ENCODE results near the gene ZSCAN32. TPM values are rescaled to one million over a fixed set of nuclear protein-coding genes. Genes with fewer than 3 reads are reported as not detected.

ZSCAN32 gene
- total RNA-seq = 10 to 100 TPM; 12.9 to 16.1 (median 15.2) TPM

DNA sequence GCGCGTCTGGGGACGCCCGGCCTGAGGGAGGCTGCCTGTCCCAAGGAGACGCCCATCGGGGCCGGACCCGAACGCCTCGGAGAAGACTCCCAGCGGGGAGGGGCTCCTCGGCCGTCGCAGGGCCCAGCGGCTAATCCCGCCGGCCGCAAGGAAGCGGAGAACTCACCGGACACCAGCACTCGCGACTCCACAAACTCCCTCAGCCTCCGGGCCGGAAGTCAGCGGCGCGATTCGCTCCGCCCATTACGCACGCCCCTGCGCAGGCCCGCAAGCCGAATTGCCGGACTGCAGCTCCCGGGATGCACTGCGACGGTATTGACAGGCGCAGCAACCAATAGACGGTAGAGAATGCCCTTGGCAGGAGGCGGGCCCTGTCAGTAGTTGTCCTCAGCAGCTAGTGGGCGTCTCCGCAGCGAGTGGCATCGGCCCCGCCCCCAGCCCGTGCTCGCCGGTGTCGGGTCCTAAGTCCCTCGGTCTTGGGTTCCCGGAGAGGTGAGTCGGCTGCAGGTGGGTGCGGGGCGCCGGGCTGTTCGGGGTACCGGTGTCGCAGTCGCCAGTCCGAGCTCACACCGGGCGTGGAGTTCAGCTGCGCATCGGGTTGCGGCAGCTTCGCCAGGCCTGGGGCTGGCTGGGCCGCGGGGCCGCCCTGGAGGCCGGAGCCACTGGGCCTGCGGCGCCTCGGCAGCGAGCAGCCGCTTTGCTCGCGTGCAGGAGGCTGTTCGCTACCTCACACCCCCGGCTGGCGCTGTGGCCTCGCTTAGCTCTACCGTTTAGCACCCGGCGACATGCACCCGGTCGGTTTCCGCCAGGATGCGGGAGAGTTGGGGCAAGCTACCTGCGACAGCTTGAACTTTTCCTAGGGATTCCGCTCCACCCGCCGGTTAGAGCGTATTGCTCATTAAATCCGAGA, at the start of gene ZSCAN32, which contains the start of gene ZNF174:
TSS of gene ZSCAN32 (minus strand) at position 226 of the 910 bp plus-strand sequence. CDS start 3,447 bp downstream, outside the sequence.
TSS of gene ZNF174 (plus strand) at position 437 of the 910 bp plus-strand sequence. CDS start 790 bp downstream, outside the sequence.
- peak; percentile 99 for DNase-seq (ENCODE audit: extremely low spot score)
- Histone ChIP-seq H3K36me3 (peaks cover 27 to 57% (median 49%) of the 10 kb centered on the region in 4 donors), H3K27me3 (no peaks in the 10 kb centered on the region), H3K4me3 (peak within 1 kb of the TSS; percentile 67 to 96 (median 81)), H3K4me1 (peaks cover 25 to 39% (median 35%) of the 10 kb centered on the region in 4 donors), H3K9me3 (peaks cover 0 to 47% (median 35%) of the 10 kb centered on the region in 4 donors), H3K27ac (replicated peaks in 1 of 4) (peak within 1 kb of the TSS; percentile 82 to 93 (median 86))
- intact Hi-C loops (cut with DNase I) = loop anchor here (2.0 to 10.0 kb wide), 4 partner anchors 41 to 119 kb away; partner anchors contain the start of genes C16orf90, NAA60, ZNF263 and ZNF597
- WGBS = under 1% methylated on average over 41 of the region's 95 CpGs
- TF ChIP-seq EP300 (IDR thresholded peaks at IDR 0.05) (no peak), POLR2AphosphoS5 (IDR thresholded peaks at IDR 0.05) (peak; percentile 88 to 96), POLR2A (IDR thresholded peaks at IDR 0.05; ENCODE audit: low read depth) (peak; percentile 39)
- TF ChIP-seq, protein P1, sequence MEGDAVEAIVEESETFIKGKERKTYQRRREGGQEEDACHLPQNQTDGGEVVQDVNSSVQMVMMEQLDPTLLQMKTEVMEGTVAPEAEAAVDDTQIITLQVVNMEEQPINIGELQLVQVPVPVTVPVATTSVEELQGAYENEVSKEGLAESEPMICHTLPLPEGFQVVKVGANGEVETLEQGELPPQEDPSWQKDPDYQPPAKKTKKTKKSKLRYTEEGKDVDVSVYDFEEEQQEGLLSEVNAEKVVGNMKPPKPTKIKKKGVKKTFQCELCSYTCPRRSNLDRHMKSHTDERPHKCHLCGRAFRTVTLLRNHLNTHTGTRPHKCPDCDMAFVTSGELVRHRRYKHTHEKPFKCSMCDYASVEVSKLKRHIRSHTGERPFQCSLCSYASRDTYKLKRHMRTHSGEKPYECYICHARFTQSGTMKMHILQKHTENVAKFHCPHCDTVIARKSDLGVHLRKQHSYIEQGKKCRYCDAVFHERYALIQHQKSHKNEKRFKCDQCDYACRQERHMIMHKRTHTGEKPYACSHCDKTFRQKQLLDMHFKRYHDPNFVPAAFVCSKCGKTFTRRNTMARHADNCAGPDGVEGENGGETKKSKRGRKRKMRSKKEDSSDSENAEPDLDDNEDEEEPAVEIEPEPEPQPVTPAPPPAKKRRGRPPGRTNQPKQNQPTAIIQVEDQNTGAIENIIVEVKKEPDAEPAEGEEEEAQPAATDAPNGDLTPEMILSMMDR (IDR thresholded peaks at IDR 0.05) = peak in 1 of 3 experiments; percentile 45

- intact Hi-C loops (cut with DNase I) = loop anchor here (5.0 kb wide), 1 partner anchor 42 kb away; the partner anchor contains the start of genes ZNF174 and ZSCAN32
- Histone ChIP-seq H3K27ac (replicated peaks in 1 of 4) (peak overlapping the region; percentile 63 to 78 (median 74)), H3K27me3 (no peaks in the 10 kb centered on the region), H3K4me1 (peaks cover 6 to 19% (median 15%) of the 10 kb centered on the region in 4 donors), H3K36me3 (peaks cover 4 to 31% (median 15%) of the 10 kb centered on the region in 4 donors), H3K9me3 (peaks cover 0 to 19% (median 3%) of the 10 kb centered on the region in 4 donors), H3K4me3 (peak overlapping the region; percentile 56 to 64 (median 60))
- no peak for DNase-seq (ENCODE audit: extremely low spot score)
- 71% methylated on average over 10 of the region's 10 CpGs for WGBS
- TF ChIP-seq EP300 (IDR thresholded peaks at IDR 0.05) (no peak), POLR2A (IDR thresholded peaks at IDR 0.05; ENCODE audit: low read depth) (no peak), POLR2AphosphoS5 (IDR thresholded peaks at IDR 0.05) (no peak)
- TF ChIP-seq, protein P1 (IDR thresholded peaks at IDR 0.05) = no peak
Observed at GRCh38 chr16:3444032-3444388, 43.2 kb upstream of the ZSCAN32 start.

DNA sequence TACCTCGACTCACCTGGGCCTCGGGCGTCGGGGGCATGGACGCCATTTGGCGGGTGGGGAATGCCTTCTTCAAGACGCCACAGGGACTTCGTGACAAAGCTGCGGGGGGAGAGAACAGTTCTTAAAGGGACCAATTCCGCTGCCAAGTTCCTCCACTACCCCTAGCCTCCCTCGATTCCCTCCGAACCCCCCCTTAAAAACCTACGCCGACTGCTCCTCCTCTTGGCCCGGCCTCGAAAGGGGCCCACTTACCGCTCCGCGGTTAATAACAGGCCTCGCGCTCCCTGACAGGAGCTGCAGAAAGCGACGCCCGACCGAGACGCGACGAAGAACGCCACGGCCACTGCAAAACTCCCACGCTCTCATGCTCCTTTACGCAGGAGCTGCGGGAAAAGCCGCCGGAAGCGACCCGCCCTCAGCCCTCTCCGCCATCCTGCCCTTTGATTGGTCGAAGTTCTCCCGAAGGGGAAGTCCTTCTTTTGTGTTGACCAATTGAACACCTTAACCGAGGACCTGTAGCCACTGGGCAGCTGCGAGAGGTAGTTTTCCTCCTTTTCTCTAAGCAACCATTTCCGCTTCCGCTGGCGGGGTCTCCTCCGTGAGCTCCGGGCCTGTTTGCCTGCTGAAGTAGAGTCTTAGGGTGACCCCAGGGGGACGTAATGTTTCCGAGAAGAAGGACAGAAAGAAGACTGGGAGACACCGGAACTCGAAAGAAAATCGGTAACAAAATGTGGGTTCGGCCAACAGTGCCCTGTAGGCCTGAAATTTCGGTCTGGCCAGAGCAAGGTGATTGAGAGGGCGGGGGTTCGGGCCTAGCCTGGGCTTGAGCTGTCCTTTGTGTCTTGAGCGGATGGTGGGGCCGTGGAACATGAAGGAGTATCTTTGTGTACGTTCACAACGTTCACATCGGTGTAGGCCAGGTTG, 42.6 kb upstream of the ZSCAN32 start, which contains the start of the genes NAA60 and ZNF597:
TSS of gene NAA60 (plus strand) at position 573 of the 924 bp plus-strand sequence. CDS start 32,548 bp downstream, outside the sequence.
TSS of gene ZNF597 (minus strand) at position 397 of the 924 bp plus-strand sequence. CDS start at position 46, 351 bp downstream.
- intact Hi-C loops (cut with DNase I) = loop anchor here (5.0 kb wide), 1 partner anchor 41 kb away; the partner anchor contains the start of genes ZNF174 and ZSCAN32
- TF ChIP-seq, protein P1 (IDR thresholded peaks at IDR 0.05) = no peak
- peak; percentile 62 to 69 for TF ChIP-seq POLR2AphosphoS5 (IDR thresholded peaks at IDR 0.05)
- peak within 1 kb of the TSS; percentile 56 to 64 (median 60) for H3K4me3 ChIP-seq
- DNase-seq (ENCODE audit: extremely low spot score) = peak; percentile 93
- H3K27me3 ChIP-seq = no peaks in the 10 kb centered on the region
- 38% methylated on average over 56 of the region's 61 CpGs for whole genome bisulfite sequencing
- peaks cover 4 to 28% (median 13%) of the 10 kb centered on the region in 4 donors for H3K36me3 ChIP-seq
- peak within 1 kb of the TSS; percentile 63 to 78 (median 74) for H3K27ac ChIP-seq (replicated peaks in 1 of 4)
- H3K4me1 ChIP-seq = peaks cover 6 to 19% (median 15%) of the 10 kb centered on the region in 4 donors
- H3K9me3 ChIP-seq = peaks cover 0 to 24% (median 4%) of the 10 kb centered on the region in 4 donors

DNA sequence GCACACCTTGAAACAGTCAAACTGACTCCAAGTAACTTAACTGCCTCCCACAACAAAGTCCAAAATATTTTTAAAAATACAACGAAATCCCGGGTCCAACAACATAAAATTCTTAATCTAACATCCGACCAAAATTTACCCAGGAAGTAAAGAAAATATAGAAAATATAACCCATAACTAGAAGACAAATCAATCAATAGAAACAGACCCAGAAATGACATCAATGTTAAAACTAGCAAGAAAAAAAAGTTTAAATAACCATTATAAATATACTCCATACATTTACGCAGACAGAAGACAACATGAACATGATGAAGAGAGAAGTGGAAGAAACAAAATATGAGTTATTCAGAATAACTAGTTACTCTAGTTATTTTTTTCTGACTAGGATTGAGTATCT, 38.8 kb upstream of the ZSCAN32 start:
- WGBS = 88% methylated on average over 4 of the region's 4 CpGs
- H3K9me3 ChIP-seq = peaks cover 0 to 24% (median 4%) of the 10 kb centered on the region in 4 donors
- no peak for DNase-seq (ENCODE audit: extremely low spot score)
- intact Hi-C loops (cut with DNase I) = loop anchor here (5.0 kb wide), 1 partner anchor 37 kb away; the partner anchor contains the start of genes ZNF174 and ZSCAN32
- no peak overlapping the region for H3K4me3 ChIP-seq
- H3K27me3 ChIP-seq = peaks cover 0 to 5% (median 0%) of the 10 kb centered on the region in 4 donors
- H3K27ac ChIP-seq (replicated peaks in 1 of 4) = no peak overlapping the region
- peaks cover 4 to 42% (median 21%) of the 10 kb centered on the region in 4 donors for H3K36me3 ChIP-seq
- H3K4me1 ChIP-seq = peaks cover 3 to 18% (median 11%) of the 10 kb centered on the region in 4 donors
- TF ChIP-seq, protein P1 (IDR thresholded peaks at IDR 0.05) = no peak
- TF ChIP-seq POLR2A (IDR thresholded peaks at IDR 0.05; ENCODE audit: low read depth) = no peak
- no peak for TF ChIP-seq POLR2AphosphoS5 (IDR thresholded peaks at IDR 0.05)
- TF ChIP-seq EP300 (IDR thresholded peaks at IDR 0.05) = no peak

Data from esophagus muscularis mucosa (tissue), 4 donors.